ENCODE data around the gene RBM6.
"Not testable (repeated sequence)": the region's sequence is repeated elsewhere in the genome, so short reads cannot be mapped to it uniquely, and the experiment has no call there.

The RBM6 gene

DNA sequence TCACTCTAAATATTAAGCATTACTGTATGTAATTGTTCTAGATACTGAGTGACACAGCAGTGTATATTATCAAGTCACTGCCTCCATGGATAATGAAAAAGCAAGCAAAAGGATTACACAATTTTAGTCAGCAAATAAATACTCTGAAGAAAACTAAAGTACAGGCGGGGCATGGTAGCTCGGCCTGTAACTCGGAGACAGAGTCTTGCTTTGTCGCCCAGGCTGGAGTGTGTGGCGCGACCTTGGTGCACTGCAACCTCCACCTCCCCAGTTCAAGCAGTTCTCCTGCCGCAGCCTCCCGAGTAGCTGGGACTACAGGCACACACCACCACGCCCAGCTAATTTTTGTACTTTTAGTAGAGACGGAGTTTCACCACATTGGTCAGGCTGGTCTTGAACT, 32.7 kb downstream of the RBM6 start:
- no peak for DNase-seq (ENCODE audit: low read depth in 3 of 3)

DNA sequence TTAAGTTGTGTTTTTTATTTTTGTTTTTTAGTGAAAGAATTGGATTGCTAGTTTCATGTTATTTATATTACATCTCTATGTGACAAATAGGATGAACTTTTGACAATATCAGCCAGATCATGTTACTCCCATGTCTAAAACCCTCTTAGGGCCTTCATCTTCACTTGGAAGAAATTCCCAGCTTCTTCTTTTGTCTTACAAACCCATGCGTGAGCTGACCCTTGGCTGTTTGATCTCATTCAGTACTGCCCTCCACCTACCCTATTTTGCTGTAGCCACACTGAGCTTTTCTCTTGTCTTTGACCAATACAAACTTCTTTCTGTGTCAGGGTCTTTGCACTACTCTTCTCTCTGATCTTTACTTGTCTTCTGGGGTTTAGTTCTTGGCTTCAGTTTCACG, 37.0 kb downstream of the RBM6 start:
- no peak for DNase-seq (ENCODE audit: low read depth in 3 of 3)

DNA sequence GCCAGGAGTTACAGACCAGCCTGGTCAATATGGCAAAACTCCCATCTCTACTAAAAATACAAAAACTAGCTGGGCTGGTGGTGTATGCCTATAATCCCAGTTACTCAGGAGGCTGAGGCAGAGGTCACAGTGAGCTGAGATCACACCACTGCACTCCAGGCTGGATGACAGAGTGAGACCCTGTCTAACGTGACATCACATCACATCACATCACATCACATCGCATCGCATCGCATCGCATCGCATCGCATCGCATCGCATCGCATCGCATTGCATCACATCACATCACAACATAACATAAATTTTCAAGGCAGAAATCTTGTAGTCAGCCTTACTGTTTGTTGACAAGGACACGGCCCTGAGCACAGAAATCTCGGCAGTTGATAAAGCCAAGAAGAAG, 44.4 kb downstream of the RBM6 start:
- no peak for DNase-seq (ENCODE audit: low read depth in 3 of 3)

DNA sequence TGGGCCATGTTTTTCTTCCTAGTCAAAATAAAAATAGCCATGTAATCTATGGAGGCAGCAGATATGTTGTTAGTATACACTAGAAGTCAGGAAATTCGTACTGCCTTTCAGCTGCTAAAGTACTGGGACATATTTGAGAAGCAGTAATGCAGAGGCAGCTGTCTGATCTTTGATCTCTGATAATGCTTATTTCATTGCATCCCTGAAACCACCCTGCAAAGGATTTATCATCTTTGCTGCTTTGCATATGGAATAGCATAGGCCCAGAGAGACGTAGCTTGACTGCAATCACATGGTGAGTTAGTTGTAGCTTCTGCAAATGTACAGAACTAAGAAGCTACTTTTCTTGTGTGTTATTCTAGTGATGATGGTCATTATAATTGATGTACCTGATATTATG, 52.4 kb downstream of the RBM6 start:
- DNase-seq (ENCODE audit: low read depth in 3 of 3): no peak

DNA sequence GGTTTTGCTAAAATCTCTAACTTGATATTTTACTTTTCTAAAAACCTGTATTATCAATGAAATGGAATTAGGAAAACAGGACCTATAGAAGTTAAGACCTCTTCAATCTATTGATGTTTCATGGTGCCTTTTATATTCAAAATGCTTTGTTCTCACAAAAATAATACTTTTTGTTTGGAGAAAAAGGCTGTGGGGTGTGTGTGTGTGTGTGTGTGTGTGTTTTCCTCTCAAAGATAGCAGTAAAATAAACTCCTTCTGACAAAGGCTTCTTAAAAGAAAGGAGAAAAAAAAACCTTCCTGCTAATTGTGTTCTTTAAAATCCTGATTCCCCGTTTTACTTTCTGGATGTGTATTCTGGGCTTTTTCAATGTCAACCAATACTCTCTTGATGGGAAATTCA, 54.5 kb downstream of the RBM6 start:
- DNase-seq (ENCODE audit: low read depth in 3 of 3): no peak

DNA sequence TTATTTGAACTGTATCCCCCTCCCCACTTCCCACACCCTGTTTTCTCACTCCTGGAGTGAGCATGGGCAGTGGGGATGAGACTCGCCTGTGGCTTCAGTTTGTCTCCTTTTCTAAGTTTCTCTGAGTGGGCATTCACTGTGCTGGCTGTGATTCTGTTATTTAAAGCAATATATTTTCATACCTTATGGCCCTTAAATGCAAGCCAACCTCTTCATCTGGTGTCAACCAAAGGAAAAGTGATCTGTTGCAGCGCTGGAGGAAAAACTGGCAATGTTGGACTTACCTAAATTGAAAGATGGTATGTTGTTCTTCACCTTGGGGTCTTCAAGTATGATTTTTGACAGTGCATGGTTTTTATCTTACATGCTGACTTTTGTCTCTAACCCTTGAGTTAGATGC, 56.1 kb downstream of the RBM6 start:
- DNase-seq (ENCODE audit: low read depth in 3 of 3): no peak

DNA sequence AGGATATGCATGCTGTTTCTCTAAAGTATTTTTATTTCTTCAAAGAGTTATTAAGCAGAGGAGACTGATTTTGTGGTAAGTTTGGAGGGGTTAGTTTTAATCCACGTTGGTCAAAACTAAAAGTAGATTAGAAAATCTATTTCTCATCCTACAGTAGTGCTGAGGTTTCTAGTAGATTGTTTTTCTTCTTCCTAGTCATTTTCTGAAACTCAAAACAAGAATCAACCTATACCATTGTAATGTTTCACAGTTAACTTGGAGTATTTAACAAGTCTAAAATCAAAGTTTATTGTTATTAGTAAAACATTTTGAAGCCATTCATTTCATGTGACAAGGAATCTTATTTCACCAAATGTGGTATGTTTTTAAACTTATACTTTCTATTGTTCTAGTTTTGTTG, 57.9 kb downstream of the RBM6 start:
- DNase-seq (ENCODE audit: low read depth in 3 of 3): no peak

DNA sequence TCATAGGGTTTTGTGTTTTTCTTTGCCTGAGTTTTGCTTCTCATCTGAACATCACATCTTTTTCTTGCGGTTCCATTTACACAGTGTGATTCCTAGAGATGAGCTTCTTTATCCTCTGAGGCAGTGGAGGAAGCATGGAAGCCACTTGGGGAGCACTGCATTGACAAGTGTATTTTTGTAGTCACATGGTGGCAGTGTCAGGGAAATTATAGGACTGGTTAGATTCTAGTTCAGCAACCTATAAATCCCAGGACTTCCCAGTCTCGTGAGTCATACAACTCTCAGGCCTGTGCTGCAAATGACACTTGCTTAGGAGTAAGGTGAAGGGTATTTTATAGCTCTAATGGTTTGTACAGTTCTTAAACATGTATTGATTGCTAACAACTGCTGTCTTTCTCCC, 58.4 kb downstream of the RBM6 start:
- DNase-seq (ENCODE audit: low read depth in 3 of 3): no peak

DNA sequence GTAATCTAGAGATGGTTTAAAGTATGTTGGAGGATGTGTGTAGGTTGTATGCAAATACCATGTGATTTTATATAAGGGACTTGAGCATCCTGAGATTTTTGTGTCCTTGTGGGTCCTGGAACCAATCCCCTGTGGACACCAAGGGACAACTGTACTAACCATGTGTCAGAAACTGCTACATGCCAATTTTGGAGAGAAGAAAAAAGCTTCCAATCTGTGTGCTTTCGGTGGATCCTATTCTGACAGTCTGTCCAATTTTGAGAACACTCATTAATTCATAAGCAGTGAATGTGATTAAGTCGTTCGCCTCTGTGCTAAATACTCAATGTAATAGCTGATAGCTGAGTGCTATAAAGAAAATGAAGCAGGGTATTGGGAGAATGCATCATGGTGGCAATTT, 61.6 kb downstream of the RBM6 start:
- no peak for DNase-seq (ENCODE audit: low read depth in 3 of 3)

DNA sequence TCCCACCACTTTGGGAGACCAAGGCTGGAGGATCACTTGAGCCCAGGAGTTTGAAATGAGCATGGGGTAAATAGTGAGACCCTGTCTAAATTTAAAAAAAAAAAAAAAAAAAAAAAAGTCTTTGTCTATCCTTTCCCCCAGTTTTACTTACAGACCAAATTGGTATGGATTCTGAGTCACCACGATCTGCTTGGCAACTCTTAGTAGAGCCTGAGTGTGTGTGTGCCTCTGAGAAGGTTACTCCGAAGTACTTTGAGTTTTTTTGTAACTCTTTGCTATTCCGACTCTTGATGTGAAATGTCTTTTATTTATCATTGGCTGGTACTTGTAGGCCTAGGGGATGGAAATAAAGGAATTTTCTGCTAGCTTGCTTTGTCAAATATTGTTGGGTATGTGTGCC, 63.3 kb downstream of the RBM6 start:
- no peak for DNase-seq (ENCODE audit: low read depth in 3 of 3)

DNA sequence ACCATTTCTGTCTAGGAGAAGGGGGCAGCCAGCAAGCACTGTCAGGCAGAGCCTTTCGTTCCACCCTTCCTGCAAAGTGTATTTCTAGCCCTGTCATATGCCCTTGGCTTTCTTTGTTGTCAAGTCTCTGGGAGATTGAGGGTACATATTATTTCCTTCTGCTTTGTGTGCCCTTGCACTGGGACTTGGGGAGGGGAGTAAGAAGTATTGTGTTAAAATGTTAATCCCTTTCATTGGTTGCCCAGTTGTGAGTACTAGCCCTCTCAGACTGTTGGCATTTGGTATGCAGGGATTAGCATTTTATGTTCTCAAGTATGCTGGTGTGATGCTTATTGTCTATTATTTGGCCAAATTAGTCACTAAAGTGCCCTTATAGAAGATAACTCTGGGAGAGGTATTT, 63.9 kb downstream of the RBM6 start:
- DNase-seq (ENCODE audit: low read depth in 3 of 3): no peak

DNA sequence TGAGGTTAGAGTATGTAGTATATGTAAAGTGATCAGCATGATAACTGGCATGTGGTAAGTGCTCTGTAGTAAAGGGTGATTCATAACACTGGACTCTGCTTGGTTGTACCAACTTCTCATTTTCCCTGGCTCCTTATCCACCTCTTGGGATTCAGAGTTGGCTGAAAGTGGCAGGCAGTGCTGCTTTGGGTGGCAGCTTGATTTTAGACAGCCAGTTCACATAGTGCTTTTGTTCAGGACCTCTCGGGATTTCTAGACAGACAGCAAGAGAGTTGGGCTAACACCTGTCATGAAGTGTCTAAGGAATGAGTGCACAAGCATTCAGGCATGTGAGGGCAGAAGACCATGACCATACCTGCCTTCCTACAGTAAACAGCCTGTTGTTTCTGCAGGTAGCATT, 69.0 kb downstream of the RBM6 start:
- DNase-seq (ENCODE audit: low read depth in 3 of 3): no peak

DNA sequence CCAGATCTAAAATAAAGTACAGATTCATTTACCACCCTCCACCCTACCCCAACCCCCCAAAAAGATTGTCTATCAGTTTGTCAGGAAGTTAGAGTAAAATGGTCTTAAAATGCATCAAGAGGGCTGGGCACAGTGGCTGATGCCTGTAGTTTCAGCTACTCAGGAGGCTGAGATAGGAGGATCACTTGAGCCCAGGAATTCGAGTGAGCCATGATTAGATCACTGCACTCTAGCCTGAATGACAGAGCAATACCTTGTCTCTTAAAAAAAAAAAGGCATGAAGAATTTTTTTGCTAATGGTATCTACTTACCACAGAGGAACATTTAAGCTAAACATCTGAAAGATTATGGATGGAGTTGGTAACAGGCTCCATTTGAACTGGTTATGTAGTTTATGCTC, 71.0 kb downstream of the RBM6 start:
- no peak for DNase-seq (ENCODE audit: low read depth in 3 of 3)

DNA sequence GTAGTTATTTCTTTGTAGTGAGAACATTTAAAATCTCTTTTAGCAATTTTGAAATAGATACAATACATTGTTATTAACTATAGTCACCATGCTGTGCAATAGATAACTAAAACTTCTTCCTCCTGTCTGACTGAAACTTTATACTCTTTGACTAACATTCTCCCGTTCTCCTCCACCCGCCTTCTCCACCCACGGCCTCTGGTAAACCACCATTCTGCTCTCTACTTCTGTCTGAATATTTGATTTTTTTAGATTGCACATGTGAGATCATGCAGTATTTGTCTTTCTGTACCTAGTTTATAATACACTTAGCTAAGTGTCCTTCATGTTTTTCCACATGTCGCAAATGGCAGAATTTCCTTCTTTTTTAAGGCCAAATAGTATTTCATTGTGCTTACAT, 76.0 kb downstream of the RBM6 start:
- no peak for DNase-seq (ENCODE audit: low read depth in 3 of 3)

DNA sequence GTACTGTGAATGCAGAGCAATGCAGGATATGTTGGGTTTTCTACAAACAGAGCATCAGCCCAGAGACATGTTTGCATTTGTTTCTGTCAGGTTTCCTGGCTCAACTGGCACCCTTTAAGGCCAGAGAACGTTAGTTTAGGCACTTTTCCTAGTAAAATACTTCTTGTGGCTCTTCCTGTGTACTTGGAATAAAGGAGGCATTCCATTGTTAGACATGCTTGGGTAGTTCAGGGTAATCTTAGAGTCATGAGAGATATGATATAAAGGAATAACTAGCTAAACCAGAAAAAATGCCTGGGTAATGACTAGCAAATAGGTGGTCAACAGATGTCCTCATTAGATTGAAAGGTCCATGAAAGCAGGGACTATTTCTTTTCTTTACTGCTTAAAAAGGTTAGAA, 88.4 kb downstream of the RBM6 start:
- DNase-seq (ENCODE audit: low read depth in 3 of 3): no peak

DNA sequence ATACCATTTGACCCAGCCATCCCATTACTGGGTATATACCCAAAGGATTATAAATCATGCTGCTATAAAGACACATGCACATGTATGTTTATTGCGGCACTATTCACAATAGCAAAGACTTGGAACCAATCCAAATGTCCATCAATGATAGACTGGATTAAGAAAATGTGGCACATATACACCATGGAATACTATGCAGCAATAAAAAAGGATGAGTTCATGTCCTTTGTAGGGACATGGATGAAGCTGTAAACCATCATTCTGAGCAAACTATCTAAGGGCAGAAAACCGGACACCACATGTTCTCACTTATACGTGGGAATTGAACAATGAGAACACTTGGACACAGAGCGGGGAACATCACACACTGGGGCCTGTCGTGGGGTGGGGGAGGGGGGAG, 91.3 kb downstream of the RBM6 start:
- DNase-seq (ENCODE audit: low read depth in 3 of 3): not testable (repeated sequence)

DNA sequence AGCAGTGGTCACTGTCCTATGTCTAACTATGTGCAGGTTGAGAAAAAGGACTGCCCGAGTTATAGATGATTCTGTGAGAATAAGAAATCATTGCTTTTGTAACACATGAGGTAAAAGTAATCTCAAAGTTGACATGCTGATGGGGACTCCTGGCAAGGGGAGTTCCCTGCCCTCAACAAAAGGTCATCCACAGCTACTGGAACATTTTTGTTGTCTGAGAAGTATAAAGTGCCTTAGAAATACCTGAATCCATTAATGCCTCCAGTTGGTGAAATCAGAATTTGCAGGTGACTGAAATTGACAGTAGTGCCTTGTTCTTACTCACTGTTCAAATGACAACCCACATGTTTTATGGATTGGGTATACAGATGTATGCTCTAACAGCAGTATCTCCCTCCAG, 105.0 kb downstream of the RBM6 start:
- DNase-seq (ENCODE audit: low read depth in 3 of 3): no peak

DNA sequence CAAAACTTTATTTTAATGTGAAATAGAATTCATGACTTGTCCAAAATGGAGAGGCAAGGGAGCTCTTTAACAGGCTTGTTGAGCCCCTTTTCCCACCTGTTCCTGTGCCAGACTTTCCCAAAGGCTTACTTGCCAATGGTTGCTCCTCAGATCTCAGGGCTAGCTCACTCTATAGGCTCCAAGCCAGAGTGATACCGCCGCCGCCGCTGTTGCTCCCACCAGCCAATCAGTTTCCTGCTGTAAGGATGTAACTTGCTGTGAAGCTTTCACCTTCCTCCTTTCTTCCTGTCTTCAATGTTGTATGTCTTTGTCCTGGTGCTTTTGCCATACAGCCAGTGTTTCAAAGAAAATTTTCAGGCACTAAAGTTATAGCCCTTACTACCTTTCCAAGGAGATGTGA, 107.5 kb downstream of the RBM6 start:
- no peak for DNase-seq (ENCODE audit: low read depth in 3 of 3)

DNA sequence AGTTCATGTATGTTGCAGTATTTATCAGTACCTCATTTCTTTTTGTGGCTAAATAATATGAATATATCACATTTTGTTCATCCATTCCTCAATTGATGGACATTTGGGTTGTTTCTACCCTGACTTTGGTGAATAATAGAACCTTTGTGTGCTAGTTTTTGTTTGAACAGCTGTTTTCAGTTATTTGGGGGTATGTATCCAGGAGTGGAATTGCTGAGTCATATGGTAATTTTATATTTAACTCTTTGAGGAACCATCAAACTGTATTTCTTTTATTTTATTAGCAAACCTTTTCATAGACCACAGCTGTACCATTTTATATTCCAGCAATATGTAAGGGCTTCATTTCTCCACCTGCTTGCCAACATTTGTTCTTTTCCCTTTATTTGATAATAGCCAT, 110.4 kb downstream of the RBM6 start:
- DNase-seq (ENCODE audit: low read depth in 3 of 3): no peak

DNA sequence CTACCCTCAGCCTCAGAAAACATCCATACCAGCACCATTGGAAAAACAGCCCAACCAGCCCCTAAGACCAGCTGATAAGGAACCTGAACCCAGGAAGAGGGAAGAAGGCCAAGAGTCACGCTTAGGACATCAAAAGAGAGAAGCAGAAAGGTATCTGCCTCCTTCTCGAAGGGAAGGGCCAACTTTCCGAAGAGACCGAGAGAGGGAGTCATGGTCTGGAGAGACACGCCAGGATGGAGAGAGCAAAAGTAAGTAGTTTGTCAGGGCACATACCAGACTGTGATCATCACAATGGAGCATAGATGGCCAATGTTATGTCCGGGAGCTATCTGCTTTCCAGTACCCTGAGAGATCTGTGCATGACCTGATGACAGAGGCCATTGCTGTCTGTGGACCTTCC, 117.8 kb downstream of the RBM6 start:
- no peak for DNase-seq (ENCODE audit: low read depth in 3 of 3)

DNA sequence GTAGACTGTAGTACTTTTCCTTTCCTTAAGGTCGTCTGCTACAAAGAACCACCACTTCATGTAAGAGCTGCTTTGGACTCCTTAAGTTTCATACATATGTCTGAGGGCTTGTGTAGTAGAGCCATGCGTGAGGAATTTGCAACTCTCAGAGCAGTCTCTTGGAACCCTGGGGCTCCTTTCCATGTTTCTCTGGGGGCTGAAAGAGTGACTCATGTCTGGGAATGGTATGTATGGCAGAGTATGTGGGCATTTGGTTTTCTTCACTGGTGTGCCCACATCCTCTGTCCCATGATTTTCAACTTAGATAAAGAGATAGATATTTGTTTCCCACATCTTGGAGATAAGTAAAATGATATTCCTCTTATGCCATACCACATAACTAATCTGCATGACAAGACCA, 128.2 kb downstream of the RBM6 start:
- no peak for DNase-seq (ENCODE audit: low read depth in 3 of 3)

DNA sequence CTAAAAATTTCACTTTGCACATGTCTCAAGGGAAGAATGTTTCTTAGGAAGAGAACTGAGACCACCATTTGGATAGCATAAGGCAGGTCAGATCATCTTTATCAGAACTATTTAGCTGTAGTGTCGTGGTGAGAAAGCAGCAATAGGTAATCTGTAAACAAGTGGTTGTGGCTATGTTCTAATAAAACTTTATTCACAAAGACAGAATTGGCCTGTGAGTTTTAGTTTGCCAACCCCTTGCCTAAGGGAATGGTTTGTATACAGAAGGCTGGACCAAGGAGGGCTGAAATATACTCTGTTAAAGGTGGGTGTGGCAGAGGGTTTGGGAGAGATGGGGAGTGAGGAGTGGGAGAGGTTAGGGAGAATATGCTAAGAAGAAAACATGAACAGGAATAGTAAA, 138.1 kb downstream of the RBM6 start:
- DNase-seq (ENCODE audit: low read depth in 3 of 3): no peak

DNA sequence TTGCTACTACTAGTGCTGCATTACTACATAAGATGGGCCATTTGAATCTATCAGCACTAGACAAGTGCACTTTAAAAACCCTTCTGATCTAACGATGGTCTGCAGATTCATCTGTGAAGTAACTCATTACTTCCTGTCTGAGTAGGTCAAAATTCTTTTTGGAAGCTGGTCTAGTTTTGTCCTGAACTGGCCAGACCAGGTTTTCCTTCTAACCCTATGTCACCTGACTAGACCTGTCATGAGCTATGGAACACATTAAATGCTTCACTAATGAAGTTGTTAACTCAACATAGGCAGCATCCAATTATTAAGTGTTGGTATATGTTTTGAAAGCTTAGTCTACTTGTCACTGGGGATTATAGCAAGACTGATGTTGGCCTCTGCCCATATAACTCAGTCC, 138.7 kb downstream of the RBM6 start:
- no peak for DNase-seq (ENCODE audit: low read depth in 3 of 3)

DNA sequence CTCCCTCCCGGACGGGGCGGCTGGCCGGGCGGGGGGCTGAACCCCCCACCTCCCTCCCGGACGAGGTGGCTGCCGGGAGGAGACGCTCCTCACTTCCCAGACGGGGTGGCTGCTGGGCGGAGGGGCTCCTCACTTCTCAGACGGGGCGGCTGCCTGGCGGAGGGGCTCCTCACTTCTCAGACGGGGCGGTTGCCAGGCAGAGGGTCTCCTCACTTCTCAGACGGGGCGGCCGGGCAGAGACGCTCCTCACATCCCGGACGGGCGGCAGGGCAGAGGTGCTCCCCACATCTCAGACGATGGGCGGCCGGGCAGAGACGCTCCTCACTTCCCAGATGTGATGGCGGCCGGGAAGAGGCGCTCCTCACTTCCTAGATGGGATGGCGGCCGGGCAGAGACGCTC, 145.0 kb downstream of the RBM6 start:
- not testable (repeated sequence) for DNase-seq (ENCODE audit: low read depth in 3 of 3)

Data from stimulated activated CD4-positive, alpha-beta T cell treated with anti-CD3 and anti-CD28 coated beads, TNF-alpha, amount 100 ng/mL, for 48 hours (primary cell).